SK-N-SH (cell line): Measurements from ENCODE around the gene TOX2. TPM values are rescaled to one million over a fixed set of nuclear protein-coding genes. Genes with fewer than 3 reads are reported as not detected.

Source experiments
- CTCF ChIA-PET: fragments of 300-600, 350-600 bp; formaldehyde crosslinking; extraction: SDS; loops from one replicate; lab custom pipeline; 2021; lab: Yijun Ruan, JAX
- POLR2A ChIA-PET: fragments of 350-600 bp; sonication (Branson Sonifier 250); formaldehyde crosslinking; extraction: SDS; loops from one replicate; lab custom pipeline; 2020; ENCODE audit warnings: antibody characterized with exemption, inconsistent platforms; lab: Yijun Ruan, JAX
- DNase-seq: peaks from one replicate; pipeline ENCODE4 v3.0.0; 2012
- H2AFZ ChIP-seq: fragments of 200-600 bp; sonication (generic); 2 replicates; pipeline ENCODE4 v1.8.1; 2016; ENCODE audit warnings: antibody characterized with exemption, mild to moderate bottlenecking, low read depth
- H3F3A ChIP-seq: fragments of 200-600 bp; sonication (generic); replicated peaks from 2 replicates; pipeline ENCODE3; 2016; ENCODE audit warnings: antibody characterized with exemption, mild to moderate bottlenecking; ENCODE audit not compliant: insufficient read depth
- H3K27ac ChIP-seq, 2 experiments: fragments of 200-500 bp in 1 of 2; fragments of 200-600 bp in 1 of 2; sonication (Bioruptor generic) in 1 of 2; sonication (generic), shearing (Covaris generic) in 1 of 2; 2 replicates each; pipeline versions ENCODE4 v1.5.1 to v1.6.1; 2014 to 2016; ENCODE audit warnings: low read depth in 2 of 2, inconsistent platforms in 1 of 2, low read length in 1 of 2, mild to moderate bottlenecking in 1 of 2, mixed read lengths in 1 of 2
- H3K27me3 ChIP-seq: fragments of 200-600 bp; sonication (generic), shearing (Covaris generic); 2 replicates; pipeline ENCODE4 v1.6.1; 2016; ENCODE audit warnings: mixed run types; ENCODE audit not compliant: insufficient read depth
- H3K36me3 ChIP-seq, 2 experiments: fragments of 200-500 bp in 1 of 2; fragments of 200-600 bp in 1 of 2; sonication (Bioruptor generic) in 1 of 2; sonication (generic) in 1 of 2; replicated peaks in 1 of 2; 2 replicates each; pipeline versions ENCODE3 to v1.5.1; 2014 to 2016; ENCODE audit warnings: low read length in 1 of 2, mild to moderate bottlenecking in 1 of 2; ENCODE audit not compliant: insufficient read depth in 2 of 2, control insufficient read depth in 1 of 2
- H3K4me1 ChIP-seq, 2 experiments: fragments of 200-500 bp in 1 of 2; fragments of 200-600 bp in 1 of 2; sonication (Bioruptor generic) in 1 of 2; sonication (generic), shearing (Covaris generic) in 1 of 2; 2 replicates each; pipeline versions ENCODE4 v1.5.1 to v1.6.1; 2014 to 2016; ENCODE audit warnings: low read depth in 1 of 2, low read length in 1 of 2, mixed run types in 1 of 2; ENCODE audit not compliant: insufficient read depth in 2 of 2, control insufficient read depth in 1 of 2
- H3K4me2 ChIP-seq: fragments of 200-600 bp; sonication (generic), shearing (Covaris generic); 2 replicates; pipeline ENCODE4 v1.6.1; 2017; ENCODE audit warnings: mixed run types
- H3K4me3 ChIP-seq, 2 experiments: fragments of 200-500 bp in 1 of 2; fragments of 200-600 bp in 1 of 2; sonication (Bioruptor generic) in 1 of 2; sonication (generic), shearing (Covaris generic) in 1 of 2; 2 replicates each; pipeline versions ENCODE4 v1.5.1 to v1.8.1; 2014 to 2016; ENCODE audit warnings: low read depth in 2 of 2, inconsistent platforms in 1 of 2, low read length in 1 of 2, mild to moderate bottlenecking in 1 of 2, mixed read lengths in 1 of 2, moderate library complexity in 1 of 2
- H3K79me2 ChIP-seq: fragments of 200-600 bp; sonication (generic); 2 replicates; pipeline ENCODE4 v1.8.1; 2017; ENCODE audit warnings: mild to moderate bottlenecking; ENCODE audit not compliant: insufficient read depth
- H3K9ac ChIP-seq: fragments of 200-600 bp; sonication (generic); 2 replicates; pipeline ENCODE4 v1.6.1; 2017; ENCODE audit warnings: mixed run types
- H3K9me2 ChIP-seq: fragments of 200-600 bp; sonication (generic); 2 replicates; pipeline ENCODE4 v1.6.1; 2017; ENCODE audit warnings: mixed run types
- H3K9me3 ChIP-seq: fragments of 200-600 bp; sonication (generic); 2 replicates; pipeline ENCODE4 v1.6.1; 2017; ENCODE audit warnings: mixed run types, mild to moderate bottlenecking, moderate library complexity
- H4K20me1 ChIP-seq: fragments of 200-600 bp; sonication (generic); 2 replicates; pipeline ENCODE4 v1.6.1; 2017; ENCODE audit warnings: mild to moderate bottlenecking, mixed run types; ENCODE audit not compliant: insufficient read depth
- FOXJ3 ChIP-seq: sonication (generic); formaldehyde crosslinking; IDR thresholded peaks from 2 replicates; pipeline ENCODE4 v1.5.1; 2020; ENCODE audit warnings: mild to moderate bottlenecking, missing genetic modification reagents
- MAX ChIP-seq: IDR thresholded peaks from 2 replicates; pipeline ENCODE4 v1.4.0; 2012; ENCODE audit warnings: low read depth
- NFIC ChIP-seq: IDR thresholded peaks from 2 replicates; pipeline ENCODE4 v1.4.0; 2012; ENCODE audit warnings: borderline replicate concordance
- SIN3A ChIP-seq: IDR thresholded peaks from 2 replicates; pipeline ENCODE4 v1.6.1; 2012; ENCODE audit warnings: low read depth, mild to moderate bottlenecking, low read length, moderate library complexity, borderline replicate concordance
- USF2 ChIP-seq: fragments of 150-350 bp; IDR thresholded peaks from 2 replicates; pipeline ENCODE4 v1.6.1; 2017; ENCODE audit warnings: antibody characterized with exemption, low read length, low read depth, borderline replicate concordance
- YY1 ChIP-seq: IDR thresholded peaks from 2 replicates; pipeline ENCODE4 v1.4.0; 2012; ENCODE audit warnings: low read depth, mild to moderate bottlenecking
- ZBTB33 ChIP-seq: IDR thresholded peaks from 2 replicates; pipeline ENCODE4 v1.4.0; 2012; ENCODE audit warnings: low read depth, borderline replicate concordance
- WGBS: methylation state at CpG from one replicate; pipeline ENCODE4 v1.1.6; 2017; ENCODE audit warnings: low lambda C conversion rate; 5-methylcytosine and 5-hydroxymethylcytosine counted together
- polyA plus RNA-seq, 3 experiments: library from polyadenylated mRNA; depleted of rRNA; stranded (reverse); fragments of >200 nt; gene quantifications; 2 replicates each; pipeline ENCODE4 v1.2.3, GENCODE V29; 2012

Gene TOX2
- polyA plus RNA-seq, 1 of the 3 experiments (the other 2 are of a cell fraction) = 15.4 TPM

- 92% methylated on average over 5 of the region's 5 CpGs for WGBS
- no peaks in the 10 kb centered on the region for H3K79me2 ChIP-seq
- ChIA-PET CTCF (interaction anchor here (2.9 to 4.1 kb wide), 2 partner anchors 20 to 326 kb away, joined by 24 to 25 read pairs; no protein-coding TSS in a partner anchor), POLR2A (no interaction called here)
- H3F3A ChIP-seq = no peaks in the 10 kb centered on the region
- H3K27me3 ChIP-seq = no peaks in the 10 kb centered on the region
- no peak for DNase-seq
- no peak overlapping the region for H3K27ac ChIP-seq
- H3K9ac ChIP-seq = no peak overlapping the region
- no peak for TF ChIP-seq NFIC
- no peak for TF ChIP-seq MAX
- no peak for TF ChIP-seq USF2
- TF ChIP-seq SIN3A = no peak
- no peak for TF ChIP-seq YY1
- TF ChIP-seq FOXJ3 (CRISPR knock-in tag) = no peak
- no peak for TF ChIP-seq ZBTB33
- H2AFZ ChIP-seq = no peak overlapping the region
- H3K4me3 ChIP-seq = no peak overlapping the region
- no peaks in the 10 kb centered on the region for H4K20me1 ChIP-seq
- H3K36me3 ChIP-seq = no peaks in the 10 kb centered on the region
- H3K9me2 ChIP-seq = no peaks in the 10 kb centered on the region
- H3K4me1 ChIP-seq = peaks cover 9 to 32% of the 10 kb centered on the region in 2 experiments; a peak in 2 of 4 replicates
- no peaks in the 10 kb centered on the region for H3K9me3 ChIP-seq
- H3K4me2 ChIP-seq = no peak overlapping the region
Observed at GRCh38 chr20:44075950-44076232, 161.2 kb downstream of the TOX2 start.

- DNase-seq = no peak
Observed at GRCh38 chr20:44079291-44079690, 164.6 kb downstream of the TOX2 start.

More at GRCh38 chr20:44079291-44079690, 164.6 kb downstream of the TOX2 start:
- H3K4me1 ChIP-seq = peaks cover 12 to 31% of the 10 kb centered on the region in 2 experiments
- no peaks in the 10 kb centered on the region for H3K9me3 ChIP-seq
- no peaks in the 10 kb centered on the region for H3K36me3 ChIP-seq
- H3K9me2 ChIP-seq = no peaks in the 10 kb centered on the region
- no peak overlapping the region for H3K4me3 ChIP-seq
- no peaks in the 10 kb centered on the region for H3F3A ChIP-seq
- H3K4me2 ChIP-seq = no peak overlapping the region
- H3K27ac ChIP-seq = no peak overlapping the region
- no peaks in the 10 kb centered on the region for H3K27me3 ChIP-seq
- TF ChIP-seq ZBTB33 = no peak
- no peaks in the 10 kb centered on the region for H3K79me2 ChIP-seq
- ChIA-PET CTCF (interaction anchor here (1.2 to 7.6 kb wide), 9 partner anchors 9 to 541 kb away, joined by 3 to 134 read pairs (median 6); no protein-coding TSS in a partner anchor), POLR2A (no interaction called here)
- 99% methylated on average over 10 of the region's 10 CpGs for WGBS
- no peaks in the 10 kb centered on the region for H4K20me1 ChIP-seq
- H3K9ac ChIP-seq = no peak overlapping the region
- H2AFZ ChIP-seq = no peak overlapping the region
